Mammary epithelial cell (primary cell): Measurements from ENCODE around the gene PER3.

ENCODE experiments used
- CTCF ChIP-seq, 2 donors: IDR thresholded peaks in 1 of 2; conservative IDR thresholded peaks in 1 of 2; 2 replicates each; pipeline ENCODE4 v1.5.1; 2011 to 2012; ENCODE audit warnings: inconsistent platforms in 2 of 2, low read length in 2 of 2, mild to moderate bottlenecking in 2 of 2, control low read depth in 1 of 2, low read depth in 1 of 2; ENCODE audit not compliant: insufficient read depth in 1 of 2; ENCODE audit errors: extremely low read depth in 1 of 2
- EZH2 ChIP-seq: IDR thresholded peaks from 2 replicates; pipeline ENCODE4 v1.6.1; 2012; ENCODE audit warnings: low read length, inconsistent platforms, borderline replicate concordance

- no peak for TF ChIP-seq CTCF (conservative IDR thresholded peaks at IDR 0.05 in 1 of 2, IDR thresholded peaks at IDR 0.05 in 1 of 2; ENCODE audit: extremely low read depth in 1 of 2, insufficient read depth in 1 of 2, low read depth in 1 of 2, low read length in 2 of 2)
- no peak for TF ChIP-seq EZH2
Measured at GRCh38 chr1:7781501-7781900, 2.6 kb upstream of the PER3 start.
